Ascending aorta (tissue), 2 donors: Measurements from ENCODE around the gene KSR1. TPM values are rescaled to one million over a fixed set of nuclear protein-coding genes. Genes with fewer than 3 reads are reported as not detected.
"Not testable (repeated sequence)": the region's sequence is repeated elsewhere in the genome, so short reads cannot be mapped to it uniquely, and the experiment has no call there.

ENCODE experiments used
- DNase-seq, 2 donors: peaks; one replicate each; pipeline ENCODE4 v3.0.0-alpha.2; 2019; ENCODE audit warnings: low spot score in 2 of 2
- H3K27ac ChIP-seq, 2 donors: fragments of 200-600 bp; sonication (generic); one replicate each; pipeline ENCODE4 v1.5.1; 2016 to 2017; ENCODE audit warnings: mild to moderate bottlenecking in 1 of 2
- H3K27me3 ChIP-seq: fragments of 200-600 bp; sonication (generic); one replicate; pipeline ENCODE4 v1.5.1; 2017
- H3K36me3 ChIP-seq, 2 donors: fragments of 200-600 bp; sonication (generic); one replicate each; pipeline ENCODE4 v1.5.1; 2016
- H3K4me1 ChIP-seq, 2 donors: fragments of 200-600 bp; sonication (generic); one replicate each; pipeline ENCODE4 v1.5.1; 2016 to 2017; ENCODE audit warnings: mild to moderate bottlenecking in 1 of 2
- H3K4me3 ChIP-seq, 2 donors: fragments of 200-600 bp; sonication (generic); one replicate each; pipeline ENCODE4 v1.5.1; 2016 to 2017; ENCODE audit warnings: mild to moderate bottlenecking in 1 of 2
- H3K9me3 ChIP-seq, 2 donors: fragments of 200-600 bp; sonication (generic); one replicate each; pipeline ENCODE4 v1.5.1; 2016
- CTCF ChIP-seq, 3 experiments: fragments of 200-600 bp in 2 of 3; fragments of 450-650 bp in 1 of 3; sonication (generic) in 2 of 3; IDR thresholded peaks; one replicate each; pipeline ENCODE4 v1.5.1; 2016 to 2019; ENCODE audit warnings: antibody characterized with exemption in 3 of 3, mild to moderate bottlenecking in 1 of 3, moderate library complexity in 1 of 3
- intact Hi-C: fragments of 100-400 bp; cut with DNase I; formaldehyde crosslinking; loops from one replicate; pipeline ENCODE4 v1.15.1; 2023
- total RNA-seq: library from RNA; depleted of rRNA; stranded (reverse); fragments of >200 nt; gene quantifications from one replicate; pipeline ENCODE4 v1.1.0, GENCODE V29; 2016

Gene KSR1
- total RNA-seq, result 42.6 TPM

- Histone ChIP-seq H3K4me1 (peaks cover 0 to 12% of the 10 kb centered on the region in 2 donors), H3K36me3 (no peaks in the 10 kb centered on the region), H3K9me3 (no peaks in the 10 kb centered on the region), H3K4me3 (peak within 1 kb of the TSS; percentile 93), H3K27ac (peak within 1 kb of the TSS; percentile 90 to 91), H3K27me3 (no peaks in the 10 kb centered on the region)
- DNase-seq, result peak; percentile 49 to 87
- TF ChIP-seq CTCF (IDR thresholded peaks at IDR 0.05), result peak; percentile 14 to 36 (median 25)
- intact Hi-C loops, result loop anchor here (1.0 to 5.0 kb wide), 4 partner anchors 103 to 214 kb away; no protein-coding TSS in a partner anchor
These were observed at the start of gene KSR1 for GRCh38 chr17:27455914-27456680. Gene KSR1, plus strand, starts transcription at chr17:27456448. Its CDS starts 196 bp downstream, at chr17:27456644.

GRCh38 chr17:27407916-27408864 lies 48.1 kb upstream of the KSR1 start:
- Histone ChIP-seq H3K27ac (no peak overlapping the region), H3K27me3 (no peaks in the 10 kb centered on the region), H3K36me3 (no peaks in the 10 kb centered on the region), H3K9me3 (no peaks in the 10 kb centered on the region), H3K4me1 (no peaks in the 10 kb centered on the region), H3K4me3 (no peak overlapping the region)
- DNase-seq, result no peak
- TF ChIP-seq CTCF (IDR thresholded peaks at IDR 0.05), result no peak
- intact Hi-C loops, result no loop called here

- Histone ChIP-seq H3K4me3 (no peak overlapping the region), H3K27ac (no peak overlapping the region), H3K4me1 (no peaks in the 10 kb centered on the region), H3K36me3 (no peaks in the 10 kb centered on the region), H3K9me3 (no peaks in the 10 kb centered on the region), H3K27me3 (no peaks in the 10 kb centered on the region)
- no peak for TF ChIP-seq CTCF (IDR thresholded peaks at IDR 0.05)
- DNase-seq, result no peak
- intact Hi-C loops, result no loop called here
These were observed 47.4 kb upstream of the KSR1 start for GRCh38 chr17:27408891-27409290.

- H3K27ac ChIP-seq, H3K9me3 ChIP-seq, H3K27me3 ChIP-seq, intact Hi-C loops, H3K4me3 ChIP-seq, DNase-seq, H3K4me1 ChIP-seq, H3K36me3 ChIP-seq: not testable (repeated sequence)
These were observed 44.1 kb upstream of the KSR1 start for GRCh38 chr17:27412158-27412557.

- H3K4me3 ChIP-seq, result no peak overlapping the region
- H3K27me3 ChIP-seq, result no peaks in the 10 kb centered on the region
- no peak overlapping the region for H3K27ac ChIP-seq
- DNase-seq, result no peak
- no peaks in the 10 kb centered on the region for H3K36me3 ChIP-seq
- intact Hi-C loops, result no loop called here
- H3K9me3 ChIP-seq, result no peaks in the 10 kb centered on the region
- no peaks in the 10 kb centered on the region for H3K4me1 ChIP-seq
- no peak for TF ChIP-seq CTCF (IDR thresholded peaks at IDR 0.05)
These were observed 42.9 kb upstream of the KSR1 start for GRCh38 chr17:27413315-27413714.

- Histone ChIP-seq H3K36me3 (no peaks in the 10 kb centered on the region), H3K9me3 (no peaks in the 10 kb centered on the region), H3K4me3 (no peak overlapping the region), H3K27me3 (no peaks in the 10 kb centered on the region), H3K4me1 (no peaks in the 10 kb centered on the region), H3K27ac (no peak overlapping the region)
- TF ChIP-seq CTCF (IDR thresholded peaks at IDR 0.05), result no peak
- intact Hi-C loops, result no loop called here
- no peak for DNase-seq
These were observed 42.5 kb upstream of the KSR1 start for GRCh38 chr17:27413792-27414191.
